ENCODE results near the gene CFC1B. TPM values are rescaled to one million over a fixed set of nuclear protein-coding genes. Genes with fewer than 3 reads are reported as not detected.
"Not testable (repeated sequence)": the region's sequence is repeated elsewhere in the genome, so short reads cannot be mapped to it uniquely, and the experiment has no call there.

CFC1B gene
- total RNA-seq, 2 donors from 2014 or later = not detected

GRCh38 chr2:130556441-130556840 lies 35.4 kb downstream of the CFC1B start:
- H3K36me3 Mint-ChIP-seq (ENCODE audit: low read depth); H3K27me3 ChIP-seq (ENCODE audit: control insufficient read depth, insufficient read depth, low read length, poor library complexity, severe bottlenecking); H3K4me3 ChIP-seq (ENCODE audit: low read length); DNase-seq; H3K36me3 ChIP-seq (ENCODE audit: control insufficient read depth, insufficient read depth, low read length); H3K9ac ChIP-seq (ENCODE audit: extremely low read depth, low read length, poor library complexity, severe bottlenecking); H3K27ac Mint-ChIP-seq; H3K27ac ChIP-seq (ENCODE audit: low read depth, low read length); H3K9me3 ChIP-seq (ENCODE audit: control insufficient read depth, low read length); H3K9me3 Mint-ChIP-seq; H3K4me1 Mint-ChIP-seq; H3K4me3 Mint-ChIP-seq; H3K4me1 ChIP-seq (ENCODE audit: control insufficient read depth, insufficient read depth, low read length); H3K27me3 Mint-ChIP-seq (ENCODE audit: insufficient read depth): not testable (repeated sequence)
- no CpG with 5 or more reads among the region's 8 CpGs for WGBS, 2 experiments (ENCODE audit: insufficient coverage in 1 of 2, insufficient read length in 1 of 2)

DNA sequence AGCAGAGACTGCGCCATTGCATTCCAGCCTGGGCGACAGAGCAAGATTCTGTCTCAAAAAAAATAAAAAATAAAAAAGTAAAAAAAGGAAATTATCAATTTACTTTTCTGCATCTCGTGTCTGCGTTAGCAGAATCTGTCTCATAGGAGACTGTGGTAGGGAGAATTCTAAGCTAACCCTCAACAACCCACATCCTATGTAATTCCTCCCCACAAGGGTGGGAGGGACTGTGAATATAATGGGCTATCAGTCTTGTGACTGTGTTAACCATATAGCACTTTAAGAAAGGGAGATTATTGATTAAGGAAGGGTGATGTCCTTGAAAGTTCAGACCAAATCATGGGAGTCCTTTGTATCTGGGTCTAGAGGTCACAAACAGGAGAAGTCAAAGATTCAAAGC lies 45.1 kb downstream of the CFC1B start:
- not testable (repeated sequence) for DNase-seq; H3K27me3 Mint-ChIP-seq (ENCODE audit: insufficient read depth); H3K27ac Mint-ChIP-seq; H3K9me3 Mint-ChIP-seq; H3K4me1 Mint-ChIP-seq; H3K36me3 ChIP-seq (ENCODE audit: control insufficient read depth, insufficient read depth, low read length); H3K27ac ChIP-seq (ENCODE audit: low read depth, low read length); H3K36me3 Mint-ChIP-seq (ENCODE audit: low read depth); H3K4me1 ChIP-seq (ENCODE audit: control insufficient read depth, insufficient read depth, low read length); H3K4me3 ChIP-seq (ENCODE audit: low read length); H3K9ac ChIP-seq (ENCODE audit: extremely low read depth, low read length, poor library complexity, severe bottlenecking); H3K27me3 ChIP-seq (ENCODE audit: control insufficient read depth, insufficient read depth, low read length, poor library complexity, severe bottlenecking); H3K9me3 ChIP-seq (ENCODE audit: control insufficient read depth, low read length); H3K4me3 Mint-ChIP-seq
- WGBS, 2 experiments (ENCODE audit: insufficient coverage in 1 of 2, insufficient read length in 1 of 2) = no CpG with 5 or more reads among the region's 4 CpGs

- not testable (repeated sequence) for H3K9me3 ChIP-seq (ENCODE audit: control insufficient read depth, low read length); H3K4me3 ChIP-seq (ENCODE audit: low read length); H3K4me1 ChIP-seq (ENCODE audit: control insufficient read depth, insufficient read depth, low read length); H3K27me3 ChIP-seq (ENCODE audit: control insufficient read depth, insufficient read depth, low read length, poor library complexity, severe bottlenecking); H3K27me3 Mint-ChIP-seq (ENCODE audit: insufficient read depth); H3K9me3 Mint-ChIP-seq; H3K4me3 Mint-ChIP-seq; H3K27ac ChIP-seq (ENCODE audit: low read depth, low read length); DNase-seq; H3K27ac Mint-ChIP-seq; H3K36me3 ChIP-seq (ENCODE audit: control insufficient read depth, insufficient read depth, low read length); H3K9ac ChIP-seq (ENCODE audit: extremely low read depth, low read length, poor library complexity, severe bottlenecking); H3K4me1 Mint-ChIP-seq; H3K36me3 Mint-ChIP-seq (ENCODE audit: low read depth)
- no CpG with 5 or more reads among the region's 3 CpGs for WGBS, 2 experiments (ENCODE audit: insufficient coverage in 1 of 2, insufficient read length in 1 of 2)
These were observed 50.9 kb downstream of the CFC1B start for GRCh38 chr2:130571929-130572328.

DNA sequence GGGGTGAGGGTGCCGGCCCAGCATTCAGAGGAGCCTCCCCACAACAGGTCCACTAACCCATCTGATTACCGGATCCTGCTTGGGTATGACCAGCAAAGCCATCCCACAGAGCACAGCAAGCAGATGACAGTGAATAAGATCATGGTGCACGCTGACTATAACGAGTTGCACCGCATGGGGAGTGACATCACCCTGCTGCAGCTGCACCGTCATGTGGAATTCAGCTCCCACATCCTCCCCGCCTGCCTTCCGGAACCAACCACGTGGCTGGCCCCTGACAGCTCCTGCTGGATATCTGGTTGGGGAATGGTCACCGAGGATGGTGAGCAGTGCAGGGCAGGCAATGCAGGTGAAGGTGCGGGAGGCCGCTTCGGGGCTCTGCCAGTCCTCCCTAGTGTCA lies 53.2 kb downstream of the CFC1B start:
- not testable (repeated sequence) for H3K9ac ChIP-seq (ENCODE audit: extremely low read depth, low read length, poor library complexity, severe bottlenecking); H3K4me1 ChIP-seq (ENCODE audit: control insufficient read depth, insufficient read depth, low read length); H3K27ac Mint-ChIP-seq; H3K4me1 Mint-ChIP-seq; H3K36me3 Mint-ChIP-seq (ENCODE audit: low read depth); DNase-seq; H3K36me3 ChIP-seq (ENCODE audit: control insufficient read depth, insufficient read depth, low read length); H3K27me3 ChIP-seq (ENCODE audit: control insufficient read depth, insufficient read depth, low read length, poor library complexity, severe bottlenecking); H3K9me3 ChIP-seq (ENCODE audit: control insufficient read depth, low read length); H3K27me3 Mint-ChIP-seq (ENCODE audit: insufficient read depth); H3K9me3 Mint-ChIP-seq; H3K27ac ChIP-seq (ENCODE audit: low read depth, low read length); H3K4me3 ChIP-seq (ENCODE audit: low read length); H3K4me3 Mint-ChIP-seq
- 100% methylated on average over 4 of the region's 13 CpGs; no CpG with 5 or more reads in 1 of the 2 experiments for WGBS, 2 experiments (ENCODE audit: insufficient coverage in 1 of 2, insufficient read length in 1 of 2)

DNA sequence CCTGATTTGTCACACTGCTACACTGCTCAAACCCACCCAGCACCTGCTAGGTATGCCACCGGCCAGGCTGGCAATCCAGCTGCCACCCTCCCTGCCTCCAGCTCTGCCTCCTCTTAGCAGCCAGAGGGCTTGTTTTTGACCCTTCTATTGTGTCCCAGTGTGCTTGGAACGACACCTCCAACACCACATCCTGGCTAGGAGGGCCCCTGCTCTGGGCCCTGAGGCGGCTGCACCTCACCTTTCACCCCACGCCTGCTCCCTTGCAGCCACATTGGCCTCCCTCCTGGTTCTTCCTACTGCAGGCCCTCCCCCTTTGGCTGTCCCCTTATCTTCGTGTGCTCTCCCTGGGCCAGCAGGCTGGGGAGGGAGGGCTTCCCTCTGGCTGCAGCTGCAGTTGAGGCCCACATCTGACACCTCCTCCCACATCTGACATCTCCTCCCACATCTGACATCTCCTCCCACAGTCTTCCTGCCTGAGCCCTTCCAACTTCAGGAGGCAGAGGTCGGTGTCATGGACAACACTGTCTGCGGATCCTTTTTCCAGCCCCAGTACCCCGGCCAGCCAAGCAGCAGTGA lies 55.3 kb downstream of the CFC1B start:
- not testable (repeated sequence) for H3K9me3 ChIP-seq (ENCODE audit: control insufficient read depth, low read length); H3K27ac Mint-ChIP-seq; H3K27me3 Mint-ChIP-seq (ENCODE audit: insufficient read depth); H3K27me3 ChIP-seq (ENCODE audit: control insufficient read depth, insufficient read depth, low read length, poor library complexity, severe bottlenecking); H3K9ac ChIP-seq (ENCODE audit: extremely low read depth, low read length, poor library complexity, severe bottlenecking); H3K4me3 ChIP-seq (ENCODE audit: low read length); H3K9me3 Mint-ChIP-seq; H3K4me1 Mint-ChIP-seq; H3K4me1 ChIP-seq (ENCODE audit: control insufficient read depth, insufficient read depth, low read length); H3K36me3 ChIP-seq (ENCODE audit: control insufficient read depth, insufficient read depth, low read length); H3K4me3 Mint-ChIP-seq; H3K27ac ChIP-seq (ENCODE audit: low read depth, low read length); H3K36me3 Mint-ChIP-seq (ENCODE audit: low read depth); DNase-seq
- WGBS, 2 experiments (ENCODE audit: insufficient coverage in 1 of 2, insufficient read length in 1 of 2) = no CpG with 5 or more reads among the region's 8 CpGs

DNA sequence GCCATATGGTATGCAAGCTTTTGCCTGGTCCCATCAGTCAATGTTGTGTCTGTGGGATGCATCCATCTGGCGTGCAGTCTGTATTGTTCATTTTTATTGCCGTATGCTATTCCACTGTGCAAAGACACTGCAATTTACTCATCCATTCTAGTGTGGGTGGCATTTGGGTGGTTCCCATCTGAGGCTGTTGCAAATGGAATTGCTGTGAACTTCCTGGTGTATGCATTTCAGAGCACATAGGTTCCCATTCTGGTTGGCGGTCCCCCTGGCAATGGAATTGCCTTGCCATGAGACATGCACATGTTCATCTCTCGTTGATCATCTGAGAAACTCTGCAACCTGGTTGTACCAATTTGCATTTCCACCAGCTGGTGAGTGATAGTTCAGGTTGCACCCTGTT lies 56.5 kb downstream of the CFC1B start:
- H3K36me3 ChIP-seq (ENCODE audit: control insufficient read depth, insufficient read depth, low read length); H3K4me1 Mint-ChIP-seq; H3K4me3 ChIP-seq (ENCODE audit: low read length); H3K9me3 Mint-ChIP-seq; H3K27ac ChIP-seq (ENCODE audit: low read depth, low read length); H3K4me1 ChIP-seq (ENCODE audit: control insufficient read depth, insufficient read depth, low read length); H3K36me3 Mint-ChIP-seq (ENCODE audit: low read depth); H3K27me3 Mint-ChIP-seq (ENCODE audit: insufficient read depth); H3K4me3 Mint-ChIP-seq; H3K27me3 ChIP-seq (ENCODE audit: control insufficient read depth, insufficient read depth, low read length, poor library complexity, severe bottlenecking); DNase-seq; H3K9me3 ChIP-seq (ENCODE audit: control insufficient read depth, low read length); H3K9ac ChIP-seq (ENCODE audit: extremely low read depth, low read length, poor library complexity, severe bottlenecking); H3K27ac Mint-ChIP-seq: not testable (repeated sequence)
- WGBS, 2 experiments (ENCODE audit: insufficient coverage in 1 of 2, insufficient read length in 1 of 2) = no CpG with 5 or more reads among the region's 4 CpGs

All from endodermal cell (in vitro differentiated cells).